Panc1 (cell line): ENCODE data around the gene NPHP4.

Experiments
- CTCF ChIP-seq: fragments of 450-650 bp; IDR thresholded peaks from 2 replicates; pipeline ENCODE4 v1.5.1; 2017; ENCODE audit warnings: mild to moderate bottlenecking
- POLR2AphosphoS5 ChIP-seq: IDR thresholded peaks from 2 replicates; pipeline ENCODE4 v1.6.1; 2012; ENCODE audit warnings: mild to moderate bottlenecking, low read depth, low read length, moderate library complexity
- REST ChIP-seq, 2 experiments: IDR thresholded peaks; 2 replicates each; pipeline ENCODE4 v1.6.1; 2011 to 2012; ENCODE audit warnings: low read depth in 2 of 2, control low read depth in 1 of 2, low read length in 1 of 2, mild to moderate bottlenecking in 1 of 2, moderate library complexity in 1 of 2; ENCODE audit not compliant: insufficient read depth in 1 of 2
- SIN3A ChIP-seq: IDR thresholded peaks from 2 replicates; pipeline ENCODE4 v1.6.1; 2012; ENCODE audit warnings: low read depth, mild to moderate bottlenecking, low read length, moderate library complexity, borderline replicate concordance; ENCODE audit not compliant: insufficient read depth

GRCh38 chr1:5882367-5883128, 109.7 kb downstream of the NPHP4 start:
- no peak for TF ChIP-seq CTCF
- no peak for TF ChIP-seq REST (IDR thresholded peaks at IDR 0.05; ENCODE audit: insufficient read depth in 1 of 2, low read depth in 2 of 2, low read length in 1 of 2)
- TF ChIP-seq SIN3A, result no peak
- no peak for TF ChIP-seq POLR2AphosphoS5
